ENCODE measurements around the gene ACKR3.

Gene ACKR3

GRCh38 chr2:236527159-236527630 lies 42.4 kb upstream of the ACKR3 start:
- no peaks in the 10 kb centered on the region for H3K4me1 ChIP-seq (ENCODE audit: control insufficient read depth in 1 of 2, insufficient read depth in 1 of 2, low read depth in 1 of 2, low read length in 1 of 2)
- H3K9me3 ChIP-seq: no peaks in the 10 kb centered on the region
- H3K27me3 ChIP-seq: no peaks in the 10 kb centered on the region
- H3K27ac ChIP-seq: no peak overlapping the region
- no peak for TF ChIP-seq CTCF (IDR thresholded peaks at IDR 0.05)
- no peaks in the 10 kb centered on the region for H3K36me3 ChIP-seq
- H3K4me3 ChIP-seq (ENCODE audit: low read depth in 1 of 2, low read length in 1 of 2): no peak overlapping the region

DNA sequence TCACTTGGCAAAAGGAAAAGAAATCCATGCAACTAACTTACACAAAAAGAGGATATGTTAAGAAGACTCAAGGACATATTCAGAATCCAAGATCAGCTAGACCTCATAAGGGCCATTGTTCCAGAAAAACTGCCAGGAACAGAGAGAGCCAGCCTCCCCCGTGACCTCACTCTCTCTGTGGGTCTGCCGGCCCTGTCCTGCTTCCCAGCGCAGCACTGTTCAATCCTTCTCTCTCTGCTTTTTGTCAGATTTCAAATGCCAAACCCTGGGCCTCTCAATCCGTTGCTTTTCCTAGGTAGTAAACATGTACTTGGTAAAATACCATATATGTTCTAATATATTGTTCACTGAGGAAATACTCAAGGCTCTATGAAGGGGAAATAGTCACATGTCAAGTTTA lies 40.0 kb upstream of the ACKR3 start:
- H3K4me3 ChIP-seq (ENCODE audit: low read depth in 1 of 2, low read length in 1 of 2): no peak overlapping the region
- H3K27ac ChIP-seq: no peak overlapping the region
- no peaks in the 10 kb centered on the region for H3K4me1 ChIP-seq (ENCODE audit: control insufficient read depth in 1 of 2, insufficient read depth in 1 of 2, low read depth in 1 of 2, low read length in 1 of 2)
- H3K9me3 ChIP-seq: no peaks in the 10 kb centered on the region
- no peaks in the 10 kb centered on the region for H3K27me3 ChIP-seq
- H3K36me3 ChIP-seq: no peaks in the 10 kb centered on the region
- no peak for TF ChIP-seq CTCF (IDR thresholded peaks at IDR 0.05)

- no peak for TF ChIP-seq CTCF (IDR thresholded peaks at IDR 0.05)
- Histone ChIP-seq H3K4me3 (ENCODE audit: low read depth in 1 of 2, low read length in 1 of 2) (no peak overlapping the region), H3K27ac (no peak overlapping the region), H3K36me3 (no peaks in the 10 kb centered on the region), H3K9me3 (no peaks in the 10 kb centered on the region), H3K27me3 (no peaks in the 10 kb centered on the region), H3K4me1 (ENCODE audit: control insufficient read depth in 1 of 2, insufficient read depth in 1 of 2, low read depth in 1 of 2, low read length in 1 of 2) (no peaks in the 10 kb centered on the region)
Observed at GRCh38 chr2:236530512-236530911, 39.1 kb upstream of the ACKR3 start.

- TF ChIP-seq CTCF (IDR thresholded peaks at IDR 0.05): no peak
- H3K27me3 ChIP-seq: no peaks in the 10 kb centered on the region
Observed at GRCh38 chr2:236531195-236531594, 38.4 kb upstream of the ACKR3 start.

DNA sequence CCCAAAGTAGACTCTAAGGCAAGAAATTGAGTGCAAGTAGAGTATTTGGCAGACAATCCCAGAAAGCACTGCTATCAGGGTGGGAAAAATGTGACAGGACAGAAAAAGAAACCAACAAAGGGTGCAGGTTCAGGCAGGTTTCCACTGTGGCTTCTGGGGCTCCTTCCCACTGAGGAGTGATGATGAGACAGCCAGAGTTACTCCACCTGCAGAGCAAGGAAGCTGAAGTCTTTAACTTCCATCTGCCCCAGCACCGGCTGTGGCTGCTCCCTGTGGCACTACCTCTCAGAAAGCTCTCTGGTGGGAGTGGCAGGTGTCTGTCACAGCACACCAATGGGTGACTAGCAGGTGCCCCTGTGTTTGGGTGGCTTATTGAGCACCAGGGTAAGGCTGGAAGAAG lies 37.6 kb upstream of the ACKR3 start:
- no peaks in the 10 kb centered on the region for H3K27me3 ChIP-seq
- no peaks in the 10 kb centered on the region for H3K36me3 ChIP-seq
- no peak overlapping the region for H3K27ac ChIP-seq
- peaks cover 4 to 5% of the 10 kb centered on the region in 2 experiments for H3K4me1 ChIP-seq (ENCODE audit: control insufficient read depth in 1 of 2, insufficient read depth in 1 of 2, low read depth in 1 of 2, low read length in 1 of 2)
- H3K4me3 ChIP-seq (ENCODE audit: low read depth in 1 of 2, low read length in 1 of 2): no peak overlapping the region
- TF ChIP-seq CTCF (IDR thresholded peaks at IDR 0.05): no peak
- no peaks in the 10 kb centered on the region for H3K9me3 ChIP-seq

More at GRCh38 chr2:236531195-236531594, 38.4 kb upstream of the ACKR3 start:
- no peaks in the 10 kb centered on the region for H3K4me1 ChIP-seq (ENCODE audit: control insufficient read depth in 1 of 2, insufficient read depth in 1 of 2, low read depth in 1 of 2, low read length in 1 of 2)
- no peaks in the 10 kb centered on the region for H3K36me3 ChIP-seq
- no peak overlapping the region for H3K4me3 ChIP-seq (ENCODE audit: low read depth in 1 of 2, low read length in 1 of 2)
- no peak overlapping the region for H3K27ac ChIP-seq
- no peaks in the 10 kb centered on the region for H3K9me3 ChIP-seq

- Histone ChIP-seq H3K36me3 (no peaks in the 10 kb centered on the region), H3K4me3 (ENCODE audit: low read depth in 1 of 2, low read length in 1 of 2) (no peak overlapping the region), H3K27ac (no peak overlapping the region), H3K27me3 (no peaks in the 10 kb centered on the region), H3K9me3 (no peaks in the 10 kb centered on the region), H3K4me1 (ENCODE audit: control insufficient read depth in 1 of 2, insufficient read depth in 1 of 2, low read depth in 1 of 2, low read length in 1 of 2) (peaks cover 10 to 14% of the 10 kb centered on the region in 2 experiments)
- TF ChIP-seq CTCF (IDR thresholded peaks at IDR 0.05): no peak
Observed at GRCh38 chr2:236533343-236533742, 36.3 kb upstream of the ACKR3 start.

Measured in neutrophil (primary cell).